Suprapubic skin (tissue), 4 donors: ENCODE data around the gene EP400. TPM values are rescaled to one million over a fixed set of nuclear protein-coding genes. Genes with fewer than 3 reads are reported as not detected.
"Not testable (repeated sequence)": the region's sequence is repeated elsewhere in the genome, so short reads cannot be mapped to it uniquely, and the experiment has no call there.

Experiments used
- DNase-seq, 2 donors: peaks; one replicate each; pipeline ENCODE4 v3.0.0-alpha.2; 2019; ENCODE audit warnings: low spot score in 2 of 2
- H3K27ac ChIP-seq: fragments of 200-600 bp; sonication (generic); one replicate; pipeline ENCODE4 v1.5.1; 2019
- H3K27me3 ChIP-seq: fragments of 200-600 bp; sonication (generic); one replicate; pipeline ENCODE4 v1.5.1; 2019
- H3K36me3 ChIP-seq: fragments of 200-600 bp; sonication (generic); one replicate; pipeline ENCODE4 v1.5.1; 2019
- H3K4me1 ChIP-seq: fragments of 200-600 bp; sonication (generic); one replicate; pipeline ENCODE4 v1.5.1; 2019
- H3K4me3 ChIP-seq: fragments of 200-600 bp; sonication (generic); one replicate; pipeline ENCODE4 v1.5.1; 2019; ENCODE audit warnings: mild to moderate bottlenecking
- H3K9me3 ChIP-seq: fragments of 200-600 bp; sonication (generic); one replicate; pipeline ENCODE4 v1.5.1; 2019
- CTCF ChIP-seq, 2 donors: fragments of 200-600 bp in 1 of 2; fragments of 450-650 bp in 1 of 2; sonication (generic) in 1 of 2; IDR thresholded peaks; one replicate each; pipeline ENCODE4 v1.5.1; 2016 to 2019; ENCODE audit warnings: antibody characterized with exemption in 2 of 2, mild to moderate bottlenecking in 1 of 2, moderate library complexity in 1 of 2
- EP300 ChIP-seq: sonication (generic); formaldehyde crosslinking; IDR thresholded peaks from one replicate; pipeline ENCODE4 v1.6.1; 2017; ENCODE audit warnings: antibody characterized with exemption
- POLR2A ChIP-seq, 2 donors: fragments of 450-650 bp; IDR thresholded peaks; one replicate each; pipeline ENCODE4 v1.6.1; 2017; ENCODE audit warnings: antibody characterized with exemption in 2 of 2, mild to moderate bottlenecking in 2 of 2, moderate library complexity in 2 of 2
- POLR2AphosphoS5 ChIP-seq, 3 donors: sonication (generic); formaldehyde crosslinking; IDR thresholded peaks; one replicate each; pipeline ENCODE4 v1.6.1; 2017; ENCODE audit warnings: antibody characterized with exemption in 3 of 3
- WGBS: methylation state at CpG from one replicate; pipeline ENCODE4 v1.1.5; 2018; 5-methylcytosine and 5-hydroxymethylcytosine counted together
- total RNA-seq, 4 donors: library from RNA; depleted of rRNA; stranded (reverse); fragments of >200 nt; gene quantifications; one replicate each; pipeline ENCODE4 v1.1.0, GENCODE V29; 2016

The EP400 gene
- total RNA-seq, 4 donors from 2014 or later, result 32.0 to 81.3 (median 40.1) TPM

DNA sequence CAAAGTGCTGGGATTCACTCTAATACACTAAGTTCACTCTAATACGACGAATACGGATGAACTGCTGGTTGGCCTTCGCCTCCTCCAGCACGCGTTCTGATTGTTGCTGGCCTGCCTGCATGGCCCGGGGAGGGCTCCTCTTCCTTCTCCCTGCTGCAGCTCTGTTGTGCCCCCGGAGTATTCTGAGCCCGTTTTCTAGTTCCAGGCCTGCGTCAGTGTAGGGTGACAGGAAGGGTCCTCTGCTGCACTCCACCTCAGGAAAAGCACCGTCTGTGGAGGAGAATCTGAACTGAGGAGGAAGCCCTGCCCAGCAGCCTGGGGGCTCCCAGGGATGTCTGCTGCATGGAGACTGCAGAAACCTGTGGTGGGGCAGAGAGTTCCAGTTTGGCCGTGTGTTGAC, 150.0 kb downstream of the EP400 start:
- Histone ChIP-seq H3K36me3 (peaks cover 9% of the 10 kb centered on the region), H3K4me1 (no peaks in the 10 kb centered on the region), H3K27ac (no peak overlapping the region), H3K4me3 (no peak overlapping the region), H3K27me3 (no peaks in the 10 kb centered on the region), H3K9me3 (no peaks in the 10 kb centered on the region)
- no peak for TF ChIP-seq POLR2A (IDR thresholded peaks at IDR 0.05)
- TF ChIP-seq POLR2AphosphoS5 (IDR thresholded peaks at IDR 0.05), result no peak
- no peak for TF ChIP-seq CTCF (IDR thresholded peaks at IDR 0.05)
- 95% methylated on average over 12 of the region's 12 CpGs for WGBS
- DNase-seq, result no peak

DNA sequence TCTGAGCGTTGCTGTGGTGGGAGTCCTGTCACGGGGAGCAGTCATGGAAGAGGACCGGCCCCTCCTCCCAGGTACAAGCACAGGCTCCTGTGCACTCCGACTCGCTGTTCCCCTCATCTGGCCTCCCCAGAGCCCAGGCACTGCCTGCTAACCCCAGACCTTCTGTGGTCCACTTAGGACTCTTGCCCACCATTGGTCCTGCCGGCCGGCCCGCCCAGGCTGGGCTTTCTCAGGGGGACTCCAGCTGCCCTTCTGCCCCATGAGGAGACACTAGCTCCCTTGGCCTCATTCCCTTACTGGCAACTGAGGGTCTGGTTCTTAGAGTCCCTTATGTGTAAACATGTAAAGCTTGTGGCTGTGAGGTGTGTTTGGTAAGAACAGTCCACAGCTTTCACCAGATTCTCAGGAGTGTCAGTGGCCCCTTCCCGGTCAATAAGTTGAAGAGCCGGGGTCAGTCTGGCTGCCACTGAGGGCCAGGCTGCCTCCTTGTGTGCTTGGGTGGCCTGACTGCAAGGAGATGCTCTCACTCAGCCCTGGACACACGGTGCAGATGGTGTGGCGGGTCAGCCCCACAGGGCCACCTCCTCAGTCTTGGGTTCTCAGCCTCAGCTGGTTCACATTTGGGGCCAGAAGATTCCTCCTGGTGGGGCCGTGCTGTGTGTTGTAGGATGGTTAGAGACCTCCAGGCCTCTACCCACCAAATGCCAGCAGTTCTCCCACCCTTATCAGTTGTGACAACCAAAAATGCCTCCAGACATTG, 150.7 kb downstream of the EP400 start:
- Histone ChIP-seq H3K36me3 (peaks cover 15% of the 10 kb centered on the region), H3K4me1 (no peaks in the 10 kb centered on the region), H3K27ac (no peak overlapping the region), H3K27me3 (no peaks in the 10 kb centered on the region), H3K4me3 (no peak overlapping the region), H3K9me3 (no peaks in the 10 kb centered on the region)
- WGBS, result 91% methylated on average over 12 of the region's 13 CpGs
- peak in 1 of 2 donors; percentile 61 for DNase-seq
- TF ChIP-seq CTCF (IDR thresholded peaks at IDR 0.05) (no peak), POLR2A (IDR thresholded peaks at IDR 0.05) (no peak)

GRCh38 chr12:132102297-132102696, 152.6 kb downstream of the EP400 start:
- peaks cover 20% of the 10 kb centered on the region for H3K36me3 ChIP-seq
- 89% methylated on average over 9 of the region's 9 CpGs for WGBS

DNA sequence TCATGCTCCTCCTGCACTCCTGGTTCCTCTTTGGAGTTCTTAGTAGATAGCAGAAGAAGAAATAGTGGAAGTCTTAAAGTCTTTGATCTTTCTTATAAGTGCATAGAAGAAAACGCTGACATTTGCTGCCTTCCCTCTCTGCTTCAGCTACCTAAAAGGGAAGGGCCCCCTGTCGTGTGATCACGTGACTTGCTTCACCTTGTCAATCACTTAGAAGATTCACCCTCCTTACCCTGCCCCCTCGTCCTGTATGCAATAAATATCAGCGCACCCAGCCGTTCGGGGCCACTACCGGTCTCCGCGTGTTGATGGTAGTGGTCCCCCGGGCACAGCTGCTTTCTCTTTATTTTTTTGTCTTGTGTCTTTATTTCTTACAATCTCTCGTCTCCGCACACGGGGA, 153.3 kb downstream of the EP400 start:
- not testable (repeated sequence) for H3K27ac ChIP-seq, H3K4me1 ChIP-seq, H3K9me3 ChIP-seq, H3K27me3 ChIP-seq, H3K4me3 ChIP-seq
- peak in 1 of 2 donors; percentile 71 for DNase-seq
- WGBS, result 78% methylated on average over 14 of the region's 14 CpGs
- H3K36me3 ChIP-seq, result peaks cover 21% of the 10 kb centered on the region

More at GRCh38 chr12:132102297-132102696, 152.6 kb downstream of the EP400 start:
- peak in 1 of 2 donors; percentile 67 for DNase-seq
- no peaks in the 10 kb centered on the region for H3K9me3 ChIP-seq
- no peak overlapping the region for H3K4me3 ChIP-seq
- H3K4me1 ChIP-seq, result no peaks in the 10 kb centered on the region
- TF ChIP-seq CTCF (IDR thresholded peaks at IDR 0.05) (no peak), POLR2AphosphoS5 (IDR thresholded peaks at IDR 0.05) (no peak), POLR2A (IDR thresholded peaks at IDR 0.05) (no peak), EP300 (no peak)
- H3K27ac ChIP-seq, result no peak overlapping the region
- H3K27me3 ChIP-seq, result no peaks in the 10 kb centered on the region

DNA sequence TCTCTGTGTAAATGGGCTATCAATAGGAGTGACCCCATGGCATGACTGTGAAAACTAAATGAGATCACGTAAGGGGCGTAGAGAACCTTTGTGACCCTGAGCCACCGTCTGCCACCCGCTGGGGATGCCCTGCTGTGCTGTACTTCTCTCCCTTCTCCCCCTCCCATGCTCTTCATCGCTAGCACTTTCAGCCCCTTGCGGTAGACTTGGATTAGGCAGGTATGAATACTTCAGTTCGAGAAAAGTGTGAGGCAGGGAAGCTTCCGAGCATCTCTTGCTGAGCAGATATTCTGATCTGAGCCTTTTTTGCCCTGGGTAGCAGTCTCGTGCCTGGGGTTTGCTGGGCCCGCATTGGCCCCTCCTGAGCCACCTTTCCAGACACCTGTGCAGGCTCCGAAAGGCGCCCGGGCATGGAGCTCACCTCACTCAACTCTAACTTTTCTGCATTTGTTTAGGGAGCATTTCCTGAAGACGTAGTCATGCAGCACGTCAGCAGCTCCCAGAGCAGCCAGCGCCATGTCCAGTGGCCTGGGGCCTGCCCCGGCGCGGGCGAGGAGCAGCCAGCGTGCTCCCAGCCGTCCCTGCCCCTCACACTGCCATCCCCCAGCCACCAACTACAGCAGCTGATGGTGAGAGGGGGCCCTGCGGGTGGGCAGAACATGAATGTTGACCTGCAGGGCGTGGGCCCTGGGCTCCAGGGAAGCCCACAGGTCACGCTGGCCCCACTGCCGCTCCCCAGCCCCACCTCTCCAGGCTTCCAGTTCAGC, 154.0 kb downstream of the EP400 start:
- no peaks in the 10 kb centered on the region for H3K27me3 ChIP-seq
- no peaks in the 10 kb centered on the region for H3K4me1 ChIP-seq
- no peaks in the 10 kb centered on the region for H3K9me3 ChIP-seq
- TF ChIP-seq POLR2AphosphoS5 (IDR thresholded peaks at IDR 0.05) (no peak), POLR2A (IDR thresholded peaks at IDR 0.05) (no peak), EP300 (no peak), CTCF (IDR thresholded peaks at IDR 0.05) (no peak)
- peak in 1 of 2 donors; percentile 58 for DNase-seq
- 94% methylated on average over 24 of the region's 26 CpGs for WGBS
- H3K27ac ChIP-seq, result no peak overlapping the region
- H3K4me3 ChIP-seq, result no peak overlapping the region
- H3K36me3 ChIP-seq, result peaks cover 27% of the 10 kb centered on the region
